HPDE6-E6E7 (cell line): ENCODE data around the gene GREM1.
A peak's percentile ranks its signal among the peaks of the same experiment; 100 is the strongest.

ENCODE experiments used
- DNase-seq: peaks from one replicate; pipeline ENCODE4 v3.0.0; 2011; ENCODE audit warnings: missing footprints; ENCODE audit errors: extremely low spot score

Gene GREM1

GRCh38 chr15:32717426-32718226 lies at the start of gene GREM1:
Gene GREM1 (plus strand): TSS chr15:32718004. CDS start chr15:32730691, 12,687 bp downstream.
- DNase-seq, result no peak

DNA sequence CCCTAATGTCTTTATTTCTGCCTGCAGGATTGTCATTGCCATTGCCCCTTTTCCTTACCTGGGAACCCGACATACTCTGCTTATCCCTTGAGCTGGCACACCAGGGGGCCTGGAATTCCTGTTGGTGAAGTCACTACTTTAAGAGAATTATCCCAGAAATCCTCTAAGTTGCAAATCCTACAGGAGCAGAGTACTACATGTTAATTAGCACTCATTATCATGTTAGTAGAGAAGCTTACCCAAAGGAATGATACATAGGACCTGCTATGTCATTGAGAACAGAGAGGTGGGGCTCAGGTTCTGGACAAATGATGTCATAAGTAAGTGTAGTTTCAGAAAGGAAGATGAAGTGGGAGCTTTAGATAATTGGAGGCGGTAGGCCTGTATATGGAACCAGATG lies 48.9 kb upstream of the GREM1 start:
- DNase-seq, result no peak

- no peak for DNase-seq
Measured at GRCh38 chr15:32669896-32670611, 47.8 kb upstream of the GREM1 start.

- no peak for DNase-seq
Measured at GRCh38 chr15:32670623-32671022, 47.2 kb upstream of the GREM1 start.

GRCh38 chr15:32671339-32672325 lies 46.2 kb upstream of the GREM1 start:
- no peak for DNase-seq

DNA sequence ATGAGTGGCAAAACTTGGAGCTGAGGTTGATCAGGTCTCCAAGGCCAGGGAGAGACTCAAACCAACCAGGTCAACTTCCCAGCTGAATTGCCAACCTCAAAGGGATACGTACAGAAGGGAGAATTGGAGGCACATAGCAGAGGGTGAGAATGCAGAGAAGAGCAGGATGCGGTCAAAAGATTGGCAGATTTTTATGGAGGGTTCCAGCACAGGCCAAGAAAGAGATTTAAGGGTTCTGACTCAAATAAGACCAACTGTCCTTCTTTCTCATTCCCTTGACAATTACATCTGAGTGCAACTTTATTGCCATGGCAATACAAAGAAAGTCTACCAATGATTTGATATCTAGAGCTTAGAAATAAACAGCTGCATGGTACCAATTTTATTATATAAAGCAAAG lies 43.1 kb upstream of the GREM1 start:
- DNase-seq, result no peak

DNA sequence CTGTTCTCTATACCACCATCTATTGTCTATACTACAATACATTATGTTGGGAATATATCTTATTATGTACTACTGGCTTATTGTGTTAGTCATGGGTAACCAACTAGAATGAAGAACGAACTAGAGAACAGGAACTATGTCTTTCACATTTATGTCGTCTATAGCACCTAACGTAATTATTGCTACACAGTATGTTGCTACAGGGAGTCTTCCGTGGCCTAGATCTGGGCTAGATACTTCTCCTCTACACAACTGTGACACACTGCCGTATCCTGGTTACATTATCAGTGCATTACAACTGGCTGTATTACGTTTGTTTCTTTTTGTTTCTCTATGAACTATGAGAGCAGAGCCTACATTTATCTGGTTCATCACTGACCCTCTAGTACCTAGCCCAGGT lies 42.3 kb upstream of the GREM1 start:
- DNase-seq, result no peak

GRCh38 chr15:32676169-32676568 lies 41.6 kb upstream of the GREM1 start:
- no peak for DNase-seq

DNA sequence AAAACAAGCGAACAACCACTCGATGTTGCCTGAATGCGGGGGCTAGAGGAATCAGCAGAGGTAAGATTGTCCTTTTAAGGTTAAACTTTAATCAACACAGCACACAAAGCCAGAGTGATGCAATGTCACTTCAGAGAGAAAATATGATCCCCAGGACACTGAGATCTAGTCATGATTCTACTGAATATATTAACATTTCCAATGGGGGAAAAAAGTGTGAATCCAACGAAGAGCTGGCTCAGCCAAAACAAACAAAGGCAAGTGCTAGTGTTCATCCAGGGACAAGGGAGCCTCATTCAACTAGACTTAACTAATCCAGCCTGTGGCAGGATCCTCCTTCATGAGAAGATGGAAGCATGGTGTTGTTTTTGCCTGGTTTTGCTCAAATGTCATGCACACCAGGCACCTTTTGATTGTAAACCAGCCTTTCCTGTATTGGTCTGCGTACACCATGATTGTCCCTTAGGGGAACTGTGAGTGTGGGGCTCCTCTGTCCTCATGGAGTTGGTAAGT lies 40.5 kb upstream of the GREM1 start:
- no peak for DNase-seq

DNA sequence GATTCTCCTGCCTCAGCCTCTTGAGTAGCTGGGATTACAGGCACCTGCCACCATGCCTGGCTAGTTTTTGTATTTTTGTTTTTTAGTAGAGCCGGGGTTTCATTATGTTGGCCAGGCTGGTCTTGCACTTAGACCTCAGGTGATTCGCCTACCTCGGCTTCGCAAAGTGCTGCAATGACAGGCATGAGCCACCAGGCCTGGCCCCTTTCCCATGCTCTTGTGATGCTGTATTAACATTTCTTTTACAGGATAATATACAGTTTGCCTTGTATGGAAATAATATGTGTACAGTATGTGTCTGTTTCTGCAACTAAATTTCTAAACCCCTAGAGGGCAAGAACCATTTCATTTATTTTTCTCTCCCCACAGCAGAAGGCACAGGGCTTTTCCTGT lies 38.5 kb upstream of the GREM1 start:
- no peak for DNase-seq

DNA sequence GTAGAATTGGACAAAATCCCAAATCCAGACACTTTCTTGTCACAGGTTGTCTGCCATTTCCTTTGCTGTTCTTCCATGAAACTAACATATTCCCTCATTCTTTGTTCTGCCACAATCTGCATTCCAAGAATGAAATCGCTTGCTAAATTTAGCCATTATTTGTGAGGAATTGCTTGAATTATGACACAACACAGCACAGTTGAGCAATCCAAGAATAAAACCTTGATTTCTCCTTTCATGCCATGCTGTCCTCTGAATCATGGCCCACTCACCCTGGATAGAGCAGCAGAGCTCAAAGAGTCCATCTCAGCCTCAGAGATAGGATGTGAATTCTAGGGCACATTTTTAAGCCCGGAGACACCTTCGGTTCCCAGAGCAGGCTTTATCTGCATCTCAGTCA lies 35.2 kb upstream of the GREM1 start:
- DNase-seq, result peak; percentile 53

DNA sequence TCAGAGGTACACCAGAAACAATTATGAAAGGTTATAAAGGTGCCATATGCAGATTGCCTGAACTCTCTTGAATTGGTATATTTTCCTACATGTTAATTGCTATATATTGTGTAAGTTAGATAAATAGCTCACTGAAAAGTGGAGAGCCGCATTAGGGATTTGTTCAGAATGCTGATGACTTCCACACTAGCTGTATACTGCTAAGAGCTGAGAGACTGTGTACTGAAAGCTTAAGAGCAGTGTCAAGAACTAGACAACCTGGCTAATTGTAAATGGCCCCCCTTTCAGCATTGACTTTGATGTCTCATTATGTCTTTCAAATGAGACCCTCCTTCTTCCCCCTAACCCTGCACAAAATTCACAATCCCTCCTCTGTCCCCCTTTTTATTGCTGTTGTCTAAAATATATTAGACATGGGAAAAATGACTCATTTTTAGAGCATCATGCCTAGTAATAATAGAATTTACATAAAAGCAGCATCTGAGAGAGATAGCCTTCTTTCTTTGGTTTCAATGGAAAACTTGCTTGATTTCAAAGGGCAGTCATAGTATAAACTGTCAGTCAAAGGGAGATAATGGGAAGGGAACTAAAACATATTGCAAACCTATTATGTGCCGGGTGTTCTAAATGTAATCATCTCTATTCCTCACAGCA lies 34.7 kb upstream of the GREM1 start:
- DNase-seq, result no peak

- no peak for DNase-seq
Measured at GRCh38 chr15:32683906-32684584, 33.8 kb upstream of the GREM1 start.

GRCh38 chr15:32685576-32685975 lies 32.2 kb upstream of the GREM1 start:
- no peak for DNase-seq

GRCh38 chr15:32687556-32687955 lies 30.2 kb upstream of the GREM1 start:
- DNase-seq, result peak; percentile 38

- no peak for DNase-seq
Measured at GRCh38 chr15:32688151-32688639, 29.6 kb upstream of the GREM1 start.

- DNase-seq, result no peak
Measured at GRCh38 chr15:32690941-32691688, 26.7 kb upstream of the GREM1 start.

GRCh38 chr15:32691689-32692038 lies 26.1 kb upstream of the GREM1 start:
- DNase-seq, result no peak

GRCh38 chr15:32692286-32692685 lies 25.5 kb upstream of the GREM1 start:
- DNase-seq, result no peak
